ENCODE measurements around the gene ACOX1. TPM values are rescaled to one million over a fixed set of nuclear protein-coding genes. Genes with fewer than 3 reads are reported as not detected.

ACOX1 gene
- total RNA-seq, 4 donors from 2014 or later, result 33.7 to 44.4 (median 39.1) TPM

- Histone ChIP-seq H3K9me3 (no peaks in the 10 kb centered on the region), H3K4me1 (peaks cover 0 to 8% (median 0%) of the 10 kb centered on the region in 4 donors), H3K27me3 (no peaks in the 10 kb centered on the region), H3K27ac (no peak overlapping the region), H3K4me3 (no peak overlapping the region), H3K36me3 (peaks cover 0 to 98% (median 40%) of the 10 kb centered on the region in 3 donors)
- DNase-seq (ENCODE audit: low spot score in 2 of 2), result no peak
- TF ChIP-seq EP300 (IDR thresholded peaks at IDR 0.05) (no peak), CTCF (IDR thresholded peaks at IDR 0.05) (no peak), POLR2A (IDR thresholded peaks at IDR 0.05) (no peak)
- WGBS, 2 donors, result 89 to 92% methylated on average over 6 of the region's 6 CpGs
Measured at GRCh38 chr17:75950421-75950820, 28.5 kb downstream of the ACOX1 start.

GRCh38 chr17:75945211-75945610 lies 33.8 kb downstream of the ACOX1 start:
- H3K36me3 ChIP-seq, result peaks cover 0 to 68% (median 14%) of the 10 kb centered on the region in 3 donors
- no peak for TF ChIP-seq CTCF (IDR thresholded peaks at IDR 0.05)
- no peak for TF ChIP-seq EP300 (IDR thresholded peaks at IDR 0.05)
- no peak for TF ChIP-seq POLR2A (IDR thresholded peaks at IDR 0.05)

GRCh38 chr17:75943491-75943890 lies 35.5 kb downstream of the ACOX1 start:
- TF ChIP-seq CTCF (IDR thresholded peaks at IDR 0.05), result no peak
- no peak for TF ChIP-seq POLR2A (IDR thresholded peaks at IDR 0.05)
- no peak for TF ChIP-seq EP300 (IDR thresholded peaks at IDR 0.05)
- H3K36me3 ChIP-seq, result peaks cover 0 to 50% (median 0%) of the 10 kb centered on the region in 3 donors
- no peak overlapping the region for H3K27ac ChIP-seq
- no peak overlapping the region for H3K4me3 ChIP-seq
- 90 to 95% methylated on average over 1 of the region's 1 CpG for WGBS, 2 donors
- H3K4me1 ChIP-seq, result peaks cover 0 to 22% (median 12%) of the 10 kb centered on the region in 4 donors
- no peaks in the 10 kb centered on the region for H3K27me3 ChIP-seq
- no peaks in the 10 kb centered on the region for H3K9me3 ChIP-seq
- DNase-seq (ENCODE audit: low spot score in 2 of 2), result no peak

More at GRCh38 chr17:75945211-75945610, 33.8 kb downstream of the ACOX1 start:
- H3K27me3 ChIP-seq, result no peaks in the 10 kb centered on the region
- no peak overlapping the region for H3K4me3 ChIP-seq
- peaks cover 0 to 19% (median 10%) of the 10 kb centered on the region in 4 donors for H3K4me1 ChIP-seq
- no peak for DNase-seq (ENCODE audit: low spot score in 2 of 2)
- no peaks in the 10 kb centered on the region for H3K9me3 ChIP-seq
- no peak overlapping the region for H3K27ac ChIP-seq
- WGBS, 2 donors, result 57 to 68% methylated on average over 2 of the region's 2 CpGs

- no peaks in the 10 kb centered on the region for H3K9me3 ChIP-seq
- no peaks in the 10 kb centered on the region for H3K27me3 ChIP-seq
- H3K4me3 ChIP-seq, result no peak overlapping the region
- H3K36me3 ChIP-seq, result peaks cover 0 to 40% (median 0%) of the 10 kb centered on the region in 3 donors
- no peak overlapping the region for H3K27ac ChIP-seq
- TF ChIP-seq POLR2A (IDR thresholded peaks at IDR 0.05) (no peak), CTCF (IDR thresholded peaks at IDR 0.05) (no peak), EP300 (IDR thresholded peaks at IDR 0.05) (no peak)
- peaks cover 0 to 22% (median 12%) of the 10 kb centered on the region in 4 donors for H3K4me1 ChIP-seq
- DNase-seq (ENCODE audit: low spot score in 2 of 2), result no peak
- WGBS, 2 donors, result 92 to 94% methylated on average over 4 of the region's 4 CpGs
Measured at GRCh38 chr17:75942473-75942872, 36.5 kb downstream of the ACOX1 start.

- H3K36me3 ChIP-seq, result peaks cover 0 to 30% (median 0%) of the 10 kb centered on the region in 3 donors
- H3K4me3 ChIP-seq, result peak overlapping the region in 3 of 4 donors; percentile 65 to 95 (median 86)
- no peaks in the 10 kb centered on the region for H3K9me3 ChIP-seq
- H3K4me1 ChIP-seq, result peaks cover 0 to 22% (median 12%) of the 10 kb centered on the region in 4 donors
- 34 to 41% methylated on average over 6 of the region's 6 CpGs for WGBS, 2 donors
- peak overlapping the region in 2 of 4 donors; percentile 9 to 86 for H3K27ac ChIP-seq
- no peak for DNase-seq (ENCODE audit: low spot score in 2 of 2)
- TF ChIP-seq POLR2A (IDR thresholded peaks at IDR 0.05), result no peak
- no peak for TF ChIP-seq EP300 (IDR thresholded peaks at IDR 0.05)
- no peak for TF ChIP-seq CTCF (IDR thresholded peaks at IDR 0.05)
- no peaks in the 10 kb centered on the region for H3K27me3 ChIP-seq
Measured at GRCh38 chr17:75941442-75941819, 37.5 kb downstream of the ACOX1 start.
